Measurements from ENCODE around the gene NXN. TPM values are rescaled to one million over a fixed set of nuclear protein-coding genes. Genes with fewer than 3 reads are reported as not detected.

Gene NXN
- polyA plus RNA-seq, 1 of the 3 experiments (the other 2 are of a cell fraction), result 23.9 TPM

DNA sequence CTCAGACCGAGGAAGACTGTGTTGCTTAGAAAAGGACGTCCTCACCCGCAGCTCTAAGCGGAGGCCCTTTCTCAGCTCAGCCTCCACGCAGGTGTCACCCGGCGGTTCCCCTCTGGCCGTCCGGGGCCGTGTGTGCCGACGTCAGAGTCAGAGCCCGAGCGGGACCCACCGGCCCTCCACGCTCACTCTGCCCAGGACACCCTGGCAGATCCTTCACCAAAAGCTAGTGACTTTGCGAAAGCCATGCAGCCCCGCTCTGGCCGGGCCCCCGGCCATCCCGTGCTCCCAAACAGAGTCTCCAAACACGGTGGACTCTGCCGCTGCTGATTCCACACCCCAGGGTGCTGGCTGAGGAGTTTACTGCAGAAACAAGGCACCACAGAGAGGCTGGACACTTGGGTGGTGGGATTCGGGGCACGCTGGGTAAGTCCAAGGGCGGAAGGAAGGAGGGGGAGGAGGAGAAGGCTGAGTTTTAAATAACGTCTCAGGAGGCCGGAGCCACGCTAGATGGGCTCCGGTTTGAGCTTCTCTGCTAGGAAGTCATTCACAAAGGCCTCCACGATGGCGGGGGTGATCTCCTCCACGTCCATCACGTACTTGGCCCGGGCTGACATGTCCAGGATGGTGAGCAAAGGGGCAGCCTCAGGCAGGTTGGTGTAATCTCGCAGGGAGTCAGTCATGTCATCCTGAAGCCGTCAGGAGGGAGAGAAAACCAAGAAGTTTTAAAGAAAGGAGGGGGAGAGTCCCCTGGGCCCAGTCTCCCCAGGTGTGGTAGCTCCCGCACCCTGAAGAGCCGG, 178.9 kb downstream of the NXN start (continued):
- no peak for TF ChIP-seq CTCF (IDR thresholded peaks at IDR 0.05)
- TF ChIP-seq, protein P1, sequence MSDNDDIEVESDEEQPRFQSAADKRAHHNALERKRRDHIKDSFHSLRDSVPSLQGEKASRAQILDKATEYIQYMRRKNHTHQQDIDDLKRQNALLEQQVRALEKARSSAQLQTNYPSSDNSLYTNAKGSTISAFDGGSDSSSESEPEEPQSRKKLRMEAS (IDR thresholded peaks at IDR 0.05; ENCODE audit: low read depth), result no peak

- H3K4me3 ChIP-seq (ENCODE audit: low read depth in 2 of 2, low read length in 1 of 2), result no peak overlapping the region
- no peak overlapping the region for H3K4me2 ChIP-seq
- H4K20me1 ChIP-seq (ENCODE audit: insufficient read depth), result no peaks in the 10 kb centered on the region
- no peak overlapping the region for H3K27ac ChIP-seq (ENCODE audit: low read depth in 2 of 2, low read length in 1 of 2)
- ChIA-PET CTCF (interaction anchor here (0.7 to 9.2 kb wide), 6 partner anchors 31 to 387 kb away, joined by 3 to 155 read pairs (median 6); partner anchors contain the start of genes NXN and TIMM22), POLR2A (no interaction called here)
- TF ChIP-seq NFIC (IDR thresholded peaks at IDR 0.05; ENCODE audit: borderline replicate concordance) (no peak), RAD21 (IDR thresholded peaks at IDR 0.05; ENCODE audit: low read length) (no peak), MXI1 (IDR thresholded peaks at IDR 0.05; ENCODE audit: low read depth, low read length) (no peak), CHD2 (IDR thresholded peaks at IDR 0.05; ENCODE audit: low read length, partially characterized antibody) (no peak), REST (IDR thresholded peaks at IDR 0.05; ENCODE audit: low read depth, low read length) (no peak), JUND (IDR thresholded peaks at IDR 0.05) (no peak), POLR2AphosphoS5 (IDR thresholded peaks at IDR 0.05; ENCODE audit: low read depth, low read length) (no peak), PBX3 (IDR thresholded peaks at IDR 0.05) (no peak), NRF1 (IDR thresholded peaks at IDR 0.05; ENCODE audit: low read depth, low read length) (no peak), TAF1 (IDR thresholded peaks at IDR 0.05; ENCODE audit: borderline replicate concordance, low read depth, low read length) (no peak), RCOR1 (IDR thresholded peaks at IDR 0.05; ENCODE audit: low read length) (no peak), RXRA (IDR thresholded peaks at IDR 0.05; ENCODE audit: borderline replicate concordance, low read depth) (no peak), USF1 (IDR thresholded peaks at IDR 0.05; ENCODE audit: borderline replicate concordance, low read depth) (no peak), MEF2A (IDR thresholded peaks at IDR 0.05; ENCODE audit: borderline replicate concordance, low read depth) (no peak), FOXM1 (IDR thresholded peaks at IDR 0.05; ENCODE audit: low read depth) (no peak), IRF3 (IDR thresholded peaks at IDR 0.05; ENCODE audit: low read depth, low read length) (no peak), FOSL2 (IDR thresholded peaks at IDR 0.05; ENCODE audit: borderline replicate concordance, low read depth) (no peak), FOXJ3 (CRISPR knock-in tag; IDR thresholded peaks at IDR 0.05) (no peak), YY1 (IDR thresholded peaks at IDR 0.05; ENCODE audit: low read depth) (no peak)
- TF ChIP-seq, protein P2, sequence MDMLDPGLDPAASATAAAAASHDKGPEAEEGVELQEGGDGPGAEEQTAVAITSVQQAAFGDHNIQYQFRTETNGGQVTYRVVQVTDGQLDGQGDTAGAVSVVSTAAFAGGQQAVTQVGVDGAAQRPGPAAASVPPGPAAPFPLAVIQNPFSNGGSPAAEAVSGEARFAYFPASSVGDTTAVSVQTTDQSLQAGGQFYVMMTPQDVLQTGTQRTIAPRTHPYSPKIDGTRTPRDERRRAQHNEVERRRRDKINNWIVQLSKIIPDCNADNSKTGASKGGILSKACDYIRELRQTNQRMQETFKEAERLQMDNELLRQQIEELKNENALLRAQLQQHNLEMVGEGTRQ (IDR thresholded peaks at IDR 0.05; ENCODE audit: borderline replicate concordance, low read depth, low read length), result no peak
- H3K9ac ChIP-seq, result no peak overlapping the region
- peaks cover 6% of the 10 kb centered on the region; the same call in 1 of the 2 replicates for H3K27me3 ChIP-seq (ENCODE audit: insufficient read depth)
- no peaks in the 10 kb centered on the region for H3K79me2 ChIP-seq (ENCODE audit: insufficient read depth)
- no peaks in the 10 kb centered on the region for H3F3A ChIP-seq (replicated peaks; ENCODE audit: insufficient read depth)
- H2AFZ ChIP-seq (ENCODE audit: low read depth), result no peak overlapping the region
- DNase-seq, result no peak
- 83% methylated on average over 11 of the region's 11 CpGs for WGBS (ENCODE audit: low lambda C conversion rate)
- no peaks in the 10 kb centered on the region for H3K9me3 ChIP-seq
- peaks cover 0 to 13% of the 10 kb centered on the region in 2 experiments; a peak in 1 of 4 replicates for H3K4me1 ChIP-seq (ENCODE audit: control insufficient read depth in 1 of 2, insufficient read depth in 2 of 2, low read depth in 1 of 2, low read length in 1 of 2)
- H3K36me3 ChIP-seq (replicated peaks in 1 of 2; ENCODE audit: control insufficient read depth in 1 of 2, insufficient read depth in 2 of 2, low read length in 1 of 2), result no peaks in the 10 kb centered on the region
- H3K9me2 ChIP-seq, result no peaks in the 10 kb centered on the region
Measured at GRCh38 chr17:799261-799660, 180.3 kb downstream of the NXN start.
